Right lung (tissue), 5 donors: Measurements from ENCODE around the gene SMPDL3A. TPM values are rescaled to one million over a fixed set of nuclear protein-coding genes. Genes with fewer than 3 reads are reported as not detected.

Experiments
- DNase-seq, 2 donors: peaks; one replicate each; pipeline ENCODE4 v3.0.0-alpha.2; 2013
- polyA plus RNA-seq, 5 donors: library from polyadenylated mRNA; unstranded; fragments of 120-200 nt; gene quantifications; one replicate each; pipeline versions ENCODE4 v1.2.1 to v1.2.3, GENCODE V29; 2013; ENCODE audit warnings: inconsistent platforms in 1 of 5, low replicate concordance in 1 of 5; ENCODE audit not compliant: insufficient read length in 5 of 5, insufficient read depth in 1 of 5

The SMPDL3A gene
- polyA plus RNA-seq, 5 donors, result 38.8 to 53.7 (median 46.9) TPM

GRCh38 chr6:122801397-122801796 is 12.3 kb downstream of the SMPDL3A start:
- no peak for DNase-seq

- peak; percentile 74 to 76 for DNase-seq
Observed at GRCh38 chr6:122803171-122803661, 14.2 kb downstream of the SMPDL3A start.

GRCh38 chr6:122804962-122805485 is 16.0 kb downstream of the SMPDL3A start:
- DNase-seq, result peak; percentile 74 to 83

- DNase-seq, result peak; percentile 67 to 73
Observed at GRCh38 chr6:122806291-122806690, 17.2 kb downstream of the SMPDL3A start.

GRCh38 chr6:122808121-122808885 is 19.2 kb downstream of the SMPDL3A start:
- no peak for DNase-seq

GRCh38 chr6:122809001-122809400 is 19.9 kb downstream of the SMPDL3A start:
- peak; percentile 66 to 73 for DNase-seq

GRCh38 chr6:122809691-122810090 is 20.6 kb downstream of the SMPDL3A start:
- no peak for DNase-seq

GRCh38 chr6:122810189-122810588 is 21.1 kb downstream of the SMPDL3A start:
- DNase-seq, result no peak

- DNase-seq, result no peak
Observed at GRCh38 chr6:122817358-122817757, 28.3 kb downstream of the SMPDL3A start.

GRCh38 chr6:122817766-122818165 is 28.7 kb downstream of the SMPDL3A start:
- DNase-seq, result no peak

GRCh38 chr6:122818866-122819265 is 29.8 kb downstream of the SMPDL3A start:
- no peak for DNase-seq

GRCh38 chr6:122821095-122821494 is 32.0 kb downstream of the SMPDL3A start:
- no peak for DNase-seq

- no peak for DNase-seq
Observed at GRCh38 chr6:122825163-122825562, 36.1 kb downstream of the SMPDL3A start.

GRCh38 chr6:122829456-122829855 is 40.4 kb downstream of the SMPDL3A start:
- no peak for DNase-seq

- no peak for DNase-seq
Observed at GRCh38 chr6:122831511-122831910, 42.5 kb downstream of the SMPDL3A start.

GRCh38 chr6:122832459-122832858 is 43.4 kb downstream of the SMPDL3A start:
- DNase-seq, result no peak

- no peak for DNase-seq
Observed at GRCh38 chr6:122833021-122833491, 44.0 kb downstream of the SMPDL3A start.

- DNase-seq, result peak in 1 of 2 donors; percentile 16
Observed at GRCh38 chr6:122838060-122838780, 49.2 kb downstream of the SMPDL3A start.

GRCh38 chr6:122839472-122839871 is 50.4 kb downstream of the SMPDL3A start:
- DNase-seq, result peak; percentile 24 to 44

GRCh38 chr6:122839906-122840305 is 50.8 kb downstream of the SMPDL3A start:
- no peak for DNase-seq

GRCh38 chr6:122845464-122845863 is 56.4 kb downstream of the SMPDL3A start:
- DNase-seq, result no peak

- no peak for DNase-seq
Observed at GRCh38 chr6:122845916-122846612, 57.0 kb downstream of the SMPDL3A start.
